Embryonic facial prominence (tissue), 1 donor: ENCODE results near the gene UNG.
A peak's percentile ranks its signal among the peaks of the same experiment; 100 is the strongest.

Source experiments
- DNase-seq: peaks from one replicate; pipeline ENCODE4 v3.0.0-alpha.2; 2016; ENCODE audit errors: extremely low spot score

UNG gene

DNA sequence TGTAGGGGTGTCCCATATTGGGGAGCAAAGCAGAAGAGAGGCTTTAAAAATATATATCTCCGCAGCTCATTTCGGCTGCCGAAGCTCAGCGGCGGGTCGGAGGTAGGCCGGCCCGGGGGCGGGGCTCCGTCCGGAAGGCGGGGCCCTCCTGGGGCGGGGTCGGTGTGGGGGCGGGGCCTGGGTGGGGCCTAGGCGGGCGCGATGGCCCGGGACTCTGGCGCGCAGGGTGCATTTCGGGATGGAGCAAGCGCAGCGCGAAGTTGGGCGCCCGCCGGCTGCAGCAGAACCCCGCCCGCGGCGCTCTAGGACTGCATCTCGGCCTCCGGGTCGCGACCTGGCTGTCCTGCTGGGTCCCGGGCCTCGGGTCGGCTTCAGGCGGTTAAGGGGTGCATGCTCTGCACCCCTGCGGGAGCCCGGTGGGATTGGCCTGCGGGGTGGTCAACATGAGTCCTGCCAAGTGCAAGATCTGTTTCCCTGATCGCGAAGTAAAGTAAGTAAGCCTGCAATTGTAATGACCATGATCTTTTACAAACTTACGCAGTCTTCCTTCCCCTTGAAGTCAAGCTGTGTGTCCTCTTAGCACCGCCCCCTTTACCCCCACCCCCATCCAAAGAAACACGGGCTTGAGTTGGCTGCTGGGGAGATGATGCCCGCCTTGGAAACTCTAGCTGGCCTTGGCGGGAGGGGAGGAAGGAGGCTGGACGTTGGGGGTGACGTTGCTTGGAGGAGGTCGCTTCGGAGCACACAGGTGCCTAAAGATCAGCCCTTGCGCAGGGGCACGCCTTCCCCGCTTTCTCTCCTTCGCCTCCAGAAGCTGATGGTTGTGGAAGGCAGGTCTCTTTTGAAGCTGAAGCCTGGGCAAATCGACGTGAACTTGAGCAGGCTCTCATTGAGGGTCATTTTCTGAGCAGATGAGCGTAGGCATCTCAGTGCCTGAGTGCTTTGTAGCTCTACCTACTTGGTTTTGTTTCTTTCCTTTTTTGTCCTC lies 57.3 kb downstream of the UNG start:
- DNase-seq = peak; percentile 8

- no peak for DNase-seq
Observed at GRCh38 chr12:109156036-109156435, 58.6 kb downstream of the UNG start.

- no peak for DNase-seq
Observed at GRCh38 chr12:109156586-109156985, 59.2 kb downstream of the UNG start.

DNA sequence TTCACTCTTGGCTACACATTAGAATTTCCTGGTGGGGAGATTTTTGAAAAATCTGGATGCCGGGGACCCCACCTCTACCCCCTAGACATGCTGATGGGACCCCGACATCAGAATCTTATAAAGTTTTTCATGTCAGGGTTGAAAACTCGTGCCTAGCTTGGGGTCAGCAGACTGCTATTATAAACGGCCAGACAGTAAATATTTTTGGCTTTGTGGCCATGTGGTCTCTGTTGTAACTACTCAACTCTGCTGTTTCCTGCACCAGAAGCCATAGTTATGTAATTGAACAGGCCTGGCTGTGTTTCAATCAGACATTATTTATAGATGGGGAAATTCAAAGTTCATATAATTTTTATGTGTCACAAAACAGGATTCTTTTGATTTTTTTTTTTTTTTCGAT lies 60.6 kb downstream of the UNG start:
- DNase-seq = no peak

DNA sequence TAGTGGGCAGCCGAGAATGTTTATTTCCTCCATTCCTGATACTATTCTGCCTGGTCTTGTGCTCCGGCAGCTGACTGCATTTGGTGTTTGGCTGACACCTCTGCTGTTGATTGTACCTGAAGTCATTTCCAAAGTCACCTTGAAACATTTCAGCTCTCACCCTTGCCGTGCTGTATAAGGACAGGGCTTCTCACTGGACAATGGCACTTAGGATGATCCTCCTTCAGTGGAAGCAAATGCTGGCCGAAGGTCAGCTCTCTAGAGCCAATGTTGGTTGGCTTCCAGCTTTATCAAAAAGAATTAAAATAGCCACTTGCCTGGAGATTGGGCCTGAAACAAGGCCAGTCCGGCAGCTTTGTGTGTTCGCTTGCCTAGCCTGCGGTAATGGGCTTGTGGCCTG lies 63.0 kb downstream of the UNG start:
- DNase-seq = no peak
